ENCODE measurements around the gene BDKRB1. TPM values are rescaled to one million over a fixed set of nuclear protein-coding genes. Genes with fewer than 3 reads are reported as not detected.

BDKRB1 gene
- polyA plus RNA-seq, 4 donors, result 0.12 to 0.50 (median 0.31) TPM; not detected in 1

Other genes starting within 250 kb of the BDKRB1 start
- gene C14orf132, start 216.8 kb upstream of the BDKRB1 start, polyA plus RNA-seq (ENCODE audit: insufficient read length in 4 of 4), result 10 to 100 TPM; 32.0 to 39.2 (median 34.6) TPM
- 1 to 10 TPM; 3.2 to 3.7 (median 3.3) TPM for gene BDKRB2, start 51.4 kb upstream of the BDKRB1 start, polyA plus RNA-seq (ENCODE audit: insufficient read length in 4 of 4)
- gene ATG2B, start 107.1 kb downstream of the BDKRB1 start, polyA plus RNA-seq (ENCODE audit: insufficient read length in 4 of 4), result 10 to 100 TPM; 24.4 to 31.4 (median 25.7) TPM
- gene GSKIP, start 107.3 kb downstream of the BDKRB1 start, polyA plus RNA-seq (ENCODE audit: insufficient read length in 4 of 4), result 10 to 100 TPM; 30.1 to 35.1 (median 31.8) TPM
- 1 to 10 TPM; 4.9 to 6.6 (median 5.5) TPM for gene AK7, start 135.9 kb downstream of the BDKRB1 start, polyA plus RNA-seq (ENCODE audit: insufficient read length in 4 of 4)
- 100 to 1,000 TPM; 180 to 239 (median 225) TPM for gene PAPOLA, start 246.2 kb downstream of the BDKRB1 start, polyA plus RNA-seq (ENCODE audit: insufficient read length in 4 of 4)

All from right renal pelvis (tissue), 4 donors.